GM23338 (cell line): ENCODE data around the gene C1R. TPM values are rescaled to one million over a fixed set of nuclear protein-coding genes. Genes with fewer than 3 reads are reported as not detected.

Experiments
- ATAC-seq: fragments of 200-7000 bp; cut with Tn5 transposase; 3 replicates; pipeline ENCODE4 v1.9.1; 2020
- DNase-seq: peaks from one replicate; pipeline ENCODE4 v3.0.0-alpha.2; 2015; ENCODE audit warnings: low spot score
- H2AFZ ChIP-seq: fragments of 200-600 bp; sonication (generic); 2 replicates; pipeline ENCODE4 v1.8.0; 2016; ENCODE audit warnings: antibody characterized with exemption, mild to moderate bottlenecking, moderate library complexity
- H3F3A ChIP-seq: fragments of 200-600 bp; sonication (generic); replicated peaks from 2 replicates; pipeline ENCODE4 v1.8.0; 2017; ENCODE audit warnings: antibody characterized with exemption, mixed run types, low read depth
- H3K27ac ChIP-seq: fragments of 200-600 bp; sonication (generic); 2 replicates; pipeline ENCODE4 v1.6.1; 2016; ENCODE audit warnings: low read depth
- H3K27me3 ChIP-seq: fragments of 200-600 bp; sonication (generic); 2 replicates; pipeline ENCODE4 v1.8.0; 2016; ENCODE audit warnings: mild to moderate bottlenecking, mixed run types, moderate library complexity; ENCODE audit not compliant: insufficient read depth
- H3K36me3 ChIP-seq: fragments of 200-600 bp; sonication (generic); 2 replicates; pipeline ENCODE4 v1.8.0; 2016; ENCODE audit warnings: mild to moderate bottlenecking; ENCODE audit not compliant: insufficient read depth
- H3K4me1 ChIP-seq: fragments of 200-600 bp; sonication (generic); 2 replicates; pipeline ENCODE4 v1.8.0; 2016; ENCODE audit warnings: mild to moderate bottlenecking, moderate library complexity; ENCODE audit not compliant: insufficient read depth
- H3K4me2 ChIP-seq: fragments of 200-600 bp; sonication (generic); 2 replicates; pipeline ENCODE4 v1.7.1; 2017; ENCODE audit warnings: mixed run types
- H3K4me3 ChIP-seq: fragments of 200-600 bp; sonication (generic); 2 replicates; pipeline ENCODE4 v1.6.1; 2016; ENCODE audit warnings: mixed run types
- H3K79me2 ChIP-seq: fragments of 200-600 bp; sonication (generic); replicated peaks from 2 replicates; pipeline ENCODE4 v1.8.0; 2017; ENCODE audit warnings: mild to moderate bottlenecking; ENCODE audit not compliant: insufficient read depth
- H3K9me2 ChIP-seq: fragments of 200-600 bp; sonication (generic); 2 replicates; pipeline ENCODE4 v1.8.0; 2017; ENCODE audit not compliant: insufficient read depth
- H4K20me1 ChIP-seq: fragments of 200-600 bp; sonication (generic); replicated peaks from 2 replicates; pipeline ENCODE4 v1.8.0; 2017; ENCODE audit warnings: mild to moderate bottlenecking; ENCODE audit not compliant: insufficient read depth
- H3K27ac Mint-ChIP-seq: 2 replicates; pipeline ENCODE4 v1.8.0; 2020; ENCODE audit warnings: inconsistent platforms, mild to moderate bottlenecking, moderate library complexity, mixed read lengths
- H3K27me3 Mint-ChIP-seq: 3 replicates; pipeline ENCODE4 v1.8.0; 2022; ENCODE audit warnings: low read depth, mild to moderate bottlenecking, moderate library complexity, mixed read lengths, inconsistent platforms; ENCODE audit not compliant: insufficient read depth, poor library complexity
- H3K36me3 Mint-ChIP-seq: 3 replicates; pipeline ENCODE4 v1.8.0; 2021; ENCODE audit warnings: low read depth, mild to moderate bottlenecking, inconsistent platforms, moderate library complexity, mixed read lengths
- H3K4me1 Mint-ChIP-seq: 3 replicates; pipeline ENCODE4 v1.8.0; 2020; ENCODE audit warnings: mild to moderate bottlenecking, inconsistent platforms, mixed read lengths
- H3K4me3 Mint-ChIP-seq: 3 replicates; pipeline ENCODE4 v1.8.0; 2021; ENCODE audit warnings: moderate library complexity, mild to moderate bottlenecking, inconsistent platforms, mixed read lengths
- H3K9me3 Mint-ChIP-seq: 3 replicates; pipeline ENCODE4 v1.8.0; 2020; ENCODE audit warnings: moderate library complexity, mild to moderate bottlenecking, inconsistent platforms, mixed read lengths
- CREB1 ChIP-seq: fragments of 250-450 bp; sonication (Bioruptor Pico); IDR thresholded peaks from 2 replicates; pipeline ENCODE4 v1.5.0; 2020; ENCODE audit warnings: low read depth, mild to moderate bottlenecking, moderate library complexity
- ETS1 ChIP-seq: IDR thresholded peaks from 2 replicates; pipeline ENCODE4 v1.6.1; 2016; ENCODE audit warnings: antibody characterized with exemption
- EZH2 ChIP-seq: fragments of 200-600 bp; sonication (generic); IDR thresholded peaks from one replicate; pipeline ENCODE4 v1.8.0; 2017; ENCODE audit warnings: antibody characterized with exemption, mild to moderate bottlenecking, low read depth; ENCODE audit not compliant: unreplicated experiment
- EZH2phosphoT487 ChIP-seq: fragments of 200-600 bp; sonication (generic); IDR thresholded peaks from one replicate; pipeline ENCODE4 v1.8.1; 2018; ENCODE audit warnings: antibody characterized with exemption; ENCODE audit not compliant: unreplicated experiment
- JUNB ChIP-seq: IDR thresholded peaks from one replicate; pipeline ENCODE4 v1.6.1; 2016; ENCODE audit warnings: antibody characterized with exemption; ENCODE audit not compliant: unreplicated experiment
- NANOG ChIP-seq: IDR thresholded peaks from 2 replicates; pipeline ENCODE4 v1.6.1; 2016; ENCODE audit warnings: antibody characterized with exemption, borderline replicate concordance
- POLR2AphosphoS5 ChIP-seq: IDR thresholded peaks from 2 replicates; pipeline ENCODE4 v1.6.1; 2016; ENCODE audit warnings: antibody characterized with exemption, low read depth
- REST ChIP-seq: IDR thresholded peaks from one replicate; pipeline ENCODE4 v1.6.1; 2018; ENCODE audit warnings: antibody characterized with exemption; ENCODE audit not compliant: unreplicated experiment
- STAT1 ChIP-seq: IDR thresholded peaks from one replicate; pipeline ENCODE4 v1.6.1; 2016; ENCODE audit warnings: antibody characterized with exemption; ENCODE audit not compliant: unreplicated experiment
- ZNF114 ChIP-seq: fragments of 250-450 bp; sonication (Bioruptor Pico); IDR thresholded peaks from 2 replicates; pipeline ENCODE4 v1.5.0; 2020; ENCODE audit warnings: mild to moderate bottlenecking, moderate library complexity
- ZNF331 ChIP-seq: fragments of 250-450 bp; sonication (Bioruptor Pico); IDR thresholded peaks from 2 replicates; pipeline ENCODE4 v1.5.0; 2020; ENCODE audit warnings: low read depth, mild to moderate bottlenecking, moderate library complexity
- polyA plus RNA-seq: library from polyadenylated mRNA; unstranded; fragments of >200 nt; fragmentation: Nextera tagmentation; extraction: Ambion mirVana; gene quantifications from 2 replicates; pipeline ENCODE4 v1.2.1, GENCODE V29; 2016
- total RNA-seq: library from RNA; depleted of rRNA; stranded (reverse); fragments of >200 nt; shearing (Covaris generic); gene quantifications from 2 replicates; pipeline ENCODE4 v1.2.3, GENCODE V29; 2014
- TF ChIP-seq, protein P1 (sequence below), 2 experiments: fragments of 200-600 bp in 1 of 2; sonication (generic) in 1 of 2; conservative IDR thresholded peaks; 2 replicates each; pipeline versions ENCODE4 v1.5.1 to v1.6.1; 2016 to 2017; ENCODE audit warnings: antibody characterized with exemption in 2 of 2, low read depth in 2 of 2, mild to moderate bottlenecking in 2 of 2, moderate library complexity in 1 of 2
- TF ChIP-seq, protein P2 (sequence below): fragments of 250-450 bp; sonication (Bioruptor Pico); IDR thresholded peaks from 2 replicates; pipeline ENCODE4 v1.5.0; 2020; ENCODE audit warnings: mild to moderate bottlenecking, moderate library complexity

Gene C1R
- total and polyA plus RNA-seq, 2 experiments from 2014 or later: 6.4 to 8.8 TPM

- Histone ChIP-seq H3K4me1 (no peaks in the 10 kb centered on the region), H3K4me3 (no peak overlapping the region), H3K4me2 (no peak overlapping the region), H2AFZ (no peak overlapping the region), H4K20me1 (no peaks in the 10 kb centered on the region), H3K9me2 (peaks cover 6% of the 10 kb centered on the region; the same call in 1 of the 2 replicates), H3K36me3 (no peaks in the 10 kb centered on the region), H3K27me3 (no peaks in the 10 kb centered on the region), H3F3A (no peaks in the 10 kb centered on the region), H3K27ac (no peak overlapping the region), H3K79me2 (no peaks in the 10 kb centered on the region)
- peaks cover 5% of the 10 kb centered on the region for H3K27me3 Mint-ChIP-seq
- H3K36me3 Mint-ChIP-seq: no peaks in the 10 kb centered on the region
- DNase-seq (no peak), ATAC-seq (no peak)
- TF ChIP-seq REST (no peak), POLR2AphosphoS5 (no peak), STAT1 (no peak), CREB1 (CRISPR knock-in tag) (no peak), JUNB (no peak), ETS1 (no peak), NANOG (no peak), ZNF331 (CRISPR knock-in tag) (no peak), ZNF114 (no peak), EZH2 (no peak), EZH2phosphoT487 (no peak)
- TF ChIP-seq, protein P1, sequence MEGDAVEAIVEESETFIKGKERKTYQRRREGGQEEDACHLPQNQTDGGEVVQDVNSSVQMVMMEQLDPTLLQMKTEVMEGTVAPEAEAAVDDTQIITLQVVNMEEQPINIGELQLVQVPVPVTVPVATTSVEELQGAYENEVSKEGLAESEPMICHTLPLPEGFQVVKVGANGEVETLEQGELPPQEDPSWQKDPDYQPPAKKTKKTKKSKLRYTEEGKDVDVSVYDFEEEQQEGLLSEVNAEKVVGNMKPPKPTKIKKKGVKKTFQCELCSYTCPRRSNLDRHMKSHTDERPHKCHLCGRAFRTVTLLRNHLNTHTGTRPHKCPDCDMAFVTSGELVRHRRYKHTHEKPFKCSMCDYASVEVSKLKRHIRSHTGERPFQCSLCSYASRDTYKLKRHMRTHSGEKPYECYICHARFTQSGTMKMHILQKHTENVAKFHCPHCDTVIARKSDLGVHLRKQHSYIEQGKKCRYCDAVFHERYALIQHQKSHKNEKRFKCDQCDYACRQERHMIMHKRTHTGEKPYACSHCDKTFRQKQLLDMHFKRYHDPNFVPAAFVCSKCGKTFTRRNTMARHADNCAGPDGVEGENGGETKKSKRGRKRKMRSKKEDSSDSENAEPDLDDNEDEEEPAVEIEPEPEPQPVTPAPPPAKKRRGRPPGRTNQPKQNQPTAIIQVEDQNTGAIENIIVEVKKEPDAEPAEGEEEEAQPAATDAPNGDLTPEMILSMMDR (conservative IDR thresholded peaks at IDR 0.05; ENCODE audit: low read depth in 2 of 2): no peak
- TF ChIP-seq, protein P2, sequence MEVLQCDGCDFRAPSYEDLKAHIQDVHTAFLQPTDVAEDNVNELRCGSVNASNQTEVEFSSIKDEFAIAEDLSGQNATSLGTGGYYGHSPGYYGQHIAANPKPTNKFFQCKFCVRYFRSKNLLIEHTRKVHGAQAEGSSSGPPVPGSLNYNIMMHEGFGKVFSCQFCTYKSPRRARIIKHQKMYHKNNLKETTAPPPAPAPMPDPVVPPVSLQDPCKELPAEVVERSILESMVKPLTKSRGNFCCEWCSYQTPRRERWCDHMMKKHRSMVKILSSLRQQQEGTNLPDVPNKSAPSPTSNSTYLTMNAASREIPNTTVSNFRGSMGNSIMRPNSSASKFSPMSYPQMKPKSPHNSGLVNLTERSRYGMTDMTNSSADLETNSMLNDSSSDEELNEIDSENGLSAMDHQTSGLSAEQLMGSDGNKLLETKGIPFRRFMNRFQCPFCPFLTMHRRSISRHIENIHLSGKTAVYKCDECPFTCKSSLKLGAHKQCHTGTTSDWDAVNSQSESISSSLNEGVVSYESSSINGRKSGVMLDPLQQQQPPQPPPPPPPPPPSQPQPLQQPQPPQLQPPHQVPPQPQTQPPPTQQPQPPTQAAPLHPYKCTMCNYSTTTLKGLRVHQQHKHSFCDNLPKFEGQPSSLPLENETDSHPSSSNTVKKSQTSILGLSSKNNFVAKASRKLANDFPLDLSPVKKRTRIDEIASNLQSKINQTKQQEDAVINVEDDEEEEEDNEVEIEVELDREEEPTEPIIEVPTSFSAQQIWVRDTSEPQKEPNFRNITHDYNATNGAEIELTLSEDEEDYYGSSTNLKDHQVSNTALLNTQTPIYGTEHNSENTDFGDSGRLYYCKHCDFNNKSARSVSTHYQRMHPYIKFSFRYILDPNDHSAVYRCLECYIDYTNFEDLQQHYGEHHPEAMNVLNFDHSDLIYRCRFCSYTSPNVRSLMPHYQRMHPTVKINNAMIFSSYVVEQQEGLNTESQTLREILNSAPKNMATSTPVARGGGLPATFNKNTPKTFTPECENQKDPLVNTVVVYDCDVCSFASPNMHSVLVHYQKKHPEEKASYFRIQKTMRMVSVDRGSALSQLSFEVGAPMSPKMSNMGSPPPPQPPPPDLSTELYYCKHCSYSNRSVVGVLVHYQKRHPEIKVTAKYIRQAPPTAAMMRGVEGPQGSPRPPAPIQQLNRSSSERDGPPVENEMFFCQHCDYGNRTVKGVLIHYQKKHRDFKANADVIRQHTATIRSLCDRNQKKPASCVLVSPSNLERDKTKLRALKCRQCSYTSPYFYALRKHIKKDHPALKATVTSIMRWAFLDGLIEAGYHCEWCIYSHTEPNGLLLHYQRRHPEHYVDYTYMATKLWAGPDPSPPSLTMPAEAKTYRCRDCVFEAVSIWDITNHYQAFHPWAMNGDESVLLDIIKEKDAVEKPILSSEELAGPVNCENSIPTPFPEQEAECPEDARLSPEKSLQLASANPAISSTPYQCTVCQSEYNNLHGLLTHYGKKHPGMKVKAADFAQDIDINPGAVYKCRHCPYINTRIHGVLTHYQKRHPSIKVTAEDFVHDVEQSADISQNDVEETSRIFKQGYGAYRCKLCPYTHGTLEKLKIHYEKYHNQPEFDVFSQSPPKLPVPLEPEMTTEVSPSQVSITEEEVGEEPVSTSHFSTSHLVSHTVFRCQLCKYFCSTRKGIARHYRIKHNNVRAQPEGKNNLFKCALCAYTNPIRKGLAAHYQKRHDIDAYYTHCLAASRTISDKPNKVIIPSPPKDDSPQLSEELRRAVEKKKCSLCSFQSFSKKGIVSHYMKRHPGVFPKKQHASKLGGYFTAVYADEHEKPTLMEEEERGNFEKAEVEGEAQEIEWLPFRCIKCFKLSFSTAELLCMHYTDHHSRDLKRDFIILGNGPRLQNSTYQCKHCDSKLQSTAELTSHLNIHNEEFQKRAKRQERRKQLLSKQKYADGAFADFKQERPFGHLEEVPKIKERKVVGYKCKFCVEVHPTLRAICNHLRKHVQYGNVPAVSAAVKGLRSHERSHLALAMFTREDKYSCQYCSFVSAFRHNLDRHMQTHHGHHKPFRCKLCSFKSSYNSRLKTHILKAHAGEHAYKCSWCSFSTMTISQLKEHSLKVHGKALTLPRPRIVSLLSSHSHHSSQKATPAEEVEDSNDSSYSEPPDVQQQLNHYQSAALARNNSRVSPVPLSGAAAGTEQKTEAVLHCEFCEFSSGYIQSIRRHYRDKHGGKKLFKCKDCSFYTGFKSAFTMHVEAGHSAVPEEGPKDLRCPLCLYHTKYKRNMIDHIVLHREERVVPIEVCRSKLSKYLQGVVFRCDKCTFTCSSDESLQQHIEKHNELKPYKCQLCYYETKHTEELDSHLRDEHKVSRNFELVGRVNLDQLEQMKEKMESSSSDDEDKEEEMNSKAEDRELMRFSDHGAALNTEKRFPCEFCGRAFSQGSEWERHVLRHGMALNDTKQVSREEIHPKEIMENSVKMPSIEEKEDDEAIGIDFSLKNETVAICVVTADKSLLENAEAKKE (CRISPR knock-in tag): no peak
- H3K4me3 Mint-ChIP-seq: no peak overlapping the region
- H3K9me3 Mint-ChIP-seq: no peaks in the 10 kb centered on the region
- no peak overlapping the region for H3K27ac Mint-ChIP-seq
- no peaks in the 10 kb centered on the region for H3K4me1 Mint-ChIP-seq
These were observed 25.1 kb downstream of the C1R start for GRCh38 chr12:7067096-7067495.
